GM23338 (cell line): ENCODE results near the gene LRP1-AS. TPM values are rescaled to one million over a fixed set of nuclear protein-coding genes. Genes with fewer than 3 reads are reported as not detected.

Experiments used
- ATAC-seq: fragments of 200-7000 bp; cut with Tn5 transposase; 3 replicates; pipeline ENCODE4 v1.9.1; 2020
- DNase-seq: peaks from one replicate; pipeline ENCODE4 v3.0.0-alpha.2; 2015; ENCODE audit warnings: low spot score
- H2AFZ ChIP-seq: fragments of 200-600 bp; sonication (generic); 2 replicates; pipeline ENCODE4 v1.8.0; 2016; ENCODE audit warnings: antibody characterized with exemption, mild to moderate bottlenecking, moderate library complexity
- H3F3A ChIP-seq: fragments of 200-600 bp; sonication (generic); replicated peaks from 2 replicates; pipeline ENCODE4 v1.8.0; 2017; ENCODE audit warnings: antibody characterized with exemption, mixed run types, low read depth
- H3K27ac ChIP-seq: fragments of 200-600 bp; sonication (generic); 2 replicates; pipeline ENCODE4 v1.6.1; 2016; ENCODE audit warnings: low read depth
- H3K27me3 ChIP-seq: fragments of 200-600 bp; sonication (generic); 2 replicates; pipeline ENCODE4 v1.8.0; 2016; ENCODE audit warnings: mild to moderate bottlenecking, mixed run types, moderate library complexity; ENCODE audit not compliant: insufficient read depth
- H3K36me3 ChIP-seq: fragments of 200-600 bp; sonication (generic); 2 replicates; pipeline ENCODE4 v1.8.0; 2016; ENCODE audit warnings: mild to moderate bottlenecking; ENCODE audit not compliant: insufficient read depth
- H3K4me1 ChIP-seq: fragments of 200-600 bp; sonication (generic); 2 replicates; pipeline ENCODE4 v1.8.0; 2016; ENCODE audit warnings: mild to moderate bottlenecking, moderate library complexity; ENCODE audit not compliant: insufficient read depth
- H3K4me2 ChIP-seq: fragments of 200-600 bp; sonication (generic); 2 replicates; pipeline ENCODE4 v1.7.1; 2017; ENCODE audit warnings: mixed run types
- H3K4me3 ChIP-seq: fragments of 200-600 bp; sonication (generic); 2 replicates; pipeline ENCODE4 v1.6.1; 2016; ENCODE audit warnings: mixed run types
- H3K79me2 ChIP-seq: fragments of 200-600 bp; sonication (generic); replicated peaks from 2 replicates; pipeline ENCODE4 v1.8.0; 2017; ENCODE audit warnings: mild to moderate bottlenecking; ENCODE audit not compliant: insufficient read depth
- H3K9me2 ChIP-seq: fragments of 200-600 bp; sonication (generic); 2 replicates; pipeline ENCODE4 v1.8.0; 2017; ENCODE audit not compliant: insufficient read depth
- H4K20me1 ChIP-seq: fragments of 200-600 bp; sonication (generic); replicated peaks from 2 replicates; pipeline ENCODE4 v1.8.0; 2017; ENCODE audit warnings: mild to moderate bottlenecking; ENCODE audit not compliant: insufficient read depth
- H3K27ac Mint-ChIP-seq: 2 replicates; pipeline ENCODE4 v1.8.0; 2020; ENCODE audit warnings: inconsistent platforms, mild to moderate bottlenecking, moderate library complexity, mixed read lengths
- H3K27me3 Mint-ChIP-seq: 3 replicates; pipeline ENCODE4 v1.8.0; 2022; ENCODE audit warnings: low read depth, mild to moderate bottlenecking, moderate library complexity, mixed read lengths, inconsistent platforms; ENCODE audit not compliant: insufficient read depth, poor library complexity
- H3K36me3 Mint-ChIP-seq: 3 replicates; pipeline ENCODE4 v1.8.0; 2021; ENCODE audit warnings: low read depth, mild to moderate bottlenecking, inconsistent platforms, moderate library complexity, mixed read lengths
- H3K4me1 Mint-ChIP-seq: 3 replicates; pipeline ENCODE4 v1.8.0; 2020; ENCODE audit warnings: mild to moderate bottlenecking, inconsistent platforms, mixed read lengths
- H3K4me3 Mint-ChIP-seq: 3 replicates; pipeline ENCODE4 v1.8.0; 2021; ENCODE audit warnings: moderate library complexity, mild to moderate bottlenecking, inconsistent platforms, mixed read lengths
- H3K9me3 Mint-ChIP-seq: 3 replicates; pipeline ENCODE4 v1.8.0; 2020; ENCODE audit warnings: moderate library complexity, mild to moderate bottlenecking, inconsistent platforms, mixed read lengths
- CREB1 ChIP-seq: fragments of 250-450 bp; sonication (Bioruptor Pico); IDR thresholded peaks from 2 replicates; pipeline ENCODE4 v1.5.0; 2020; ENCODE audit warnings: low read depth, mild to moderate bottlenecking, moderate library complexity
- CTCF ChIP-seq, 2 experiments: fragments of 200-600 bp in 1 of 2; sonication (generic) in 1 of 2; conservative IDR thresholded peaks; 2 replicates each; pipeline versions ENCODE4 v1.5.1 to v1.6.1; 2016 to 2017; ENCODE audit warnings: antibody characterized with exemption in 2 of 2, low read depth in 2 of 2, mild to moderate bottlenecking in 2 of 2, moderate library complexity in 1 of 2
- ETS1 ChIP-seq: IDR thresholded peaks from 2 replicates; pipeline ENCODE4 v1.6.1; 2016; ENCODE audit warnings: antibody characterized with exemption
- EZH2 ChIP-seq: fragments of 200-600 bp; sonication (generic); IDR thresholded peaks from one replicate; pipeline ENCODE4 v1.8.0; 2017; ENCODE audit warnings: antibody characterized with exemption, mild to moderate bottlenecking, low read depth; ENCODE audit not compliant: unreplicated experiment
- EZH2phosphoT487 ChIP-seq: fragments of 200-600 bp; sonication (generic); IDR thresholded peaks from one replicate; pipeline ENCODE4 v1.8.1; 2018; ENCODE audit warnings: antibody characterized with exemption; ENCODE audit not compliant: unreplicated experiment
- JUNB ChIP-seq: IDR thresholded peaks from one replicate; pipeline ENCODE4 v1.6.1; 2016; ENCODE audit warnings: antibody characterized with exemption; ENCODE audit not compliant: unreplicated experiment
- NANOG ChIP-seq: IDR thresholded peaks from 2 replicates; pipeline ENCODE4 v1.6.1; 2016; ENCODE audit warnings: antibody characterized with exemption, borderline replicate concordance
- POLR2AphosphoS5 ChIP-seq: IDR thresholded peaks from 2 replicates; pipeline ENCODE4 v1.6.1; 2016; ENCODE audit warnings: antibody characterized with exemption, low read depth
- REST ChIP-seq: IDR thresholded peaks from one replicate; pipeline ENCODE4 v1.6.1; 2018; ENCODE audit warnings: antibody characterized with exemption; ENCODE audit not compliant: unreplicated experiment
- STAT1 ChIP-seq: IDR thresholded peaks from one replicate; pipeline ENCODE4 v1.6.1; 2016; ENCODE audit warnings: antibody characterized with exemption; ENCODE audit not compliant: unreplicated experiment
- ZNF114 ChIP-seq: fragments of 250-450 bp; sonication (Bioruptor Pico); IDR thresholded peaks from 2 replicates; pipeline ENCODE4 v1.5.0; 2020; ENCODE audit warnings: mild to moderate bottlenecking, moderate library complexity
- ZNF331 ChIP-seq: fragments of 250-450 bp; sonication (Bioruptor Pico); IDR thresholded peaks from 2 replicates; pipeline ENCODE4 v1.5.0; 2020; ENCODE audit warnings: low read depth, mild to moderate bottlenecking, moderate library complexity
- polyA plus RNA-seq: library from polyadenylated mRNA; unstranded; fragments of >200 nt; fragmentation: Nextera tagmentation; extraction: Ambion mirVana; gene quantifications from 2 replicates; pipeline ENCODE4 v1.2.1, GENCODE V29; 2016
- total RNA-seq: library from RNA; depleted of rRNA; stranded (reverse); fragments of >200 nt; shearing (Covaris generic); gene quantifications from 2 replicates; pipeline ENCODE4 v1.2.3, GENCODE V29; 2014
- TF ChIP-seq, protein P1 (sequence below): fragments of 250-450 bp; sonication (Bioruptor Pico); IDR thresholded peaks from 2 replicates; pipeline ENCODE4 v1.5.0; 2020; ENCODE audit warnings: mild to moderate bottlenecking, moderate library complexity

The LRP1-AS gene
- total and polyA plus RNA-seq, 2 experiments from 2014 or later = 0.86 TPM; not detected in 1

DNA sequence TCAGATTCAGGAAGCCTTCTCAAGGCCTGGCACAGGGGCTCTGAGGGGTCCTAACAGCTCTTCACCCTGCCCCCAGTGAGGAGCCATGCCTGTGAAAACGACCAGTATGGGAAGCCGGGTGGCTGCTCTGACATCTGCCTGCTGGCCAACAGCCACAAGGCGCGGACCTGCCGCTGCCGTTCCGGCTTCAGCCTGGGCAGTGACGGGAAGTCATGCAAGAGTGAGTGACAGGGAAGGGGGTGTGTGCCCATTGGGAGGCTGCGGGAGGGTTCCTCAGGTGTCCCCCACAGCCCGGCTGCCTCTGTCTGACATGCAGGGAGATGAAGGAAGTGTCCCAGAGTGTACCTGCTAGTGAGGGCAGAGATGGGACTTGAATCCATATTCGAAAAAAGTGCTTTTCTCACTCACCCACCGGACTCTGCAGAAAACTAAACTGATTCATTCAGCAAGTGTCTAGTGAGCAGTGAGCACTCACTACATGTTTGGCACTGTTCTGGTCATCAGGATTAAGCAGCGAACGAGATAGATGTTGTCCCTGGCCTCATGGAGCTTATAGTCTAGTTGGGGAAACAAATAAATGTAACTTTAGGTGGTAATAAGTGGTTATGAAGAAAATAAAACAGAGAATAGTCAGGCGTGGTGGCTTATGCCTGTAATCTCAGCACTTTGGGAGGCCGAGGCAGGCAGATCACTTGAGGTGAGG is 9.4 kb upstream of the LRP1-AS start:
- TF ChIP-seq POLR2AphosphoS5 (no peak), JUNB (no peak), EZH2phosphoT487 (no peak), NANOG (no peak), CREB1 (CRISPR knock-in tag) (no peak), STAT1 (no peak), ETS1 (no peak), ZNF331 (CRISPR knock-in tag) (no peak), EZH2 (no peak), REST (no peak), ZNF114 (no peak), CTCF (conservative IDR thresholded peaks at IDR 0.05; ENCODE audit: low read depth in 2 of 2) (no peak)
- TF ChIP-seq, protein P1, sequence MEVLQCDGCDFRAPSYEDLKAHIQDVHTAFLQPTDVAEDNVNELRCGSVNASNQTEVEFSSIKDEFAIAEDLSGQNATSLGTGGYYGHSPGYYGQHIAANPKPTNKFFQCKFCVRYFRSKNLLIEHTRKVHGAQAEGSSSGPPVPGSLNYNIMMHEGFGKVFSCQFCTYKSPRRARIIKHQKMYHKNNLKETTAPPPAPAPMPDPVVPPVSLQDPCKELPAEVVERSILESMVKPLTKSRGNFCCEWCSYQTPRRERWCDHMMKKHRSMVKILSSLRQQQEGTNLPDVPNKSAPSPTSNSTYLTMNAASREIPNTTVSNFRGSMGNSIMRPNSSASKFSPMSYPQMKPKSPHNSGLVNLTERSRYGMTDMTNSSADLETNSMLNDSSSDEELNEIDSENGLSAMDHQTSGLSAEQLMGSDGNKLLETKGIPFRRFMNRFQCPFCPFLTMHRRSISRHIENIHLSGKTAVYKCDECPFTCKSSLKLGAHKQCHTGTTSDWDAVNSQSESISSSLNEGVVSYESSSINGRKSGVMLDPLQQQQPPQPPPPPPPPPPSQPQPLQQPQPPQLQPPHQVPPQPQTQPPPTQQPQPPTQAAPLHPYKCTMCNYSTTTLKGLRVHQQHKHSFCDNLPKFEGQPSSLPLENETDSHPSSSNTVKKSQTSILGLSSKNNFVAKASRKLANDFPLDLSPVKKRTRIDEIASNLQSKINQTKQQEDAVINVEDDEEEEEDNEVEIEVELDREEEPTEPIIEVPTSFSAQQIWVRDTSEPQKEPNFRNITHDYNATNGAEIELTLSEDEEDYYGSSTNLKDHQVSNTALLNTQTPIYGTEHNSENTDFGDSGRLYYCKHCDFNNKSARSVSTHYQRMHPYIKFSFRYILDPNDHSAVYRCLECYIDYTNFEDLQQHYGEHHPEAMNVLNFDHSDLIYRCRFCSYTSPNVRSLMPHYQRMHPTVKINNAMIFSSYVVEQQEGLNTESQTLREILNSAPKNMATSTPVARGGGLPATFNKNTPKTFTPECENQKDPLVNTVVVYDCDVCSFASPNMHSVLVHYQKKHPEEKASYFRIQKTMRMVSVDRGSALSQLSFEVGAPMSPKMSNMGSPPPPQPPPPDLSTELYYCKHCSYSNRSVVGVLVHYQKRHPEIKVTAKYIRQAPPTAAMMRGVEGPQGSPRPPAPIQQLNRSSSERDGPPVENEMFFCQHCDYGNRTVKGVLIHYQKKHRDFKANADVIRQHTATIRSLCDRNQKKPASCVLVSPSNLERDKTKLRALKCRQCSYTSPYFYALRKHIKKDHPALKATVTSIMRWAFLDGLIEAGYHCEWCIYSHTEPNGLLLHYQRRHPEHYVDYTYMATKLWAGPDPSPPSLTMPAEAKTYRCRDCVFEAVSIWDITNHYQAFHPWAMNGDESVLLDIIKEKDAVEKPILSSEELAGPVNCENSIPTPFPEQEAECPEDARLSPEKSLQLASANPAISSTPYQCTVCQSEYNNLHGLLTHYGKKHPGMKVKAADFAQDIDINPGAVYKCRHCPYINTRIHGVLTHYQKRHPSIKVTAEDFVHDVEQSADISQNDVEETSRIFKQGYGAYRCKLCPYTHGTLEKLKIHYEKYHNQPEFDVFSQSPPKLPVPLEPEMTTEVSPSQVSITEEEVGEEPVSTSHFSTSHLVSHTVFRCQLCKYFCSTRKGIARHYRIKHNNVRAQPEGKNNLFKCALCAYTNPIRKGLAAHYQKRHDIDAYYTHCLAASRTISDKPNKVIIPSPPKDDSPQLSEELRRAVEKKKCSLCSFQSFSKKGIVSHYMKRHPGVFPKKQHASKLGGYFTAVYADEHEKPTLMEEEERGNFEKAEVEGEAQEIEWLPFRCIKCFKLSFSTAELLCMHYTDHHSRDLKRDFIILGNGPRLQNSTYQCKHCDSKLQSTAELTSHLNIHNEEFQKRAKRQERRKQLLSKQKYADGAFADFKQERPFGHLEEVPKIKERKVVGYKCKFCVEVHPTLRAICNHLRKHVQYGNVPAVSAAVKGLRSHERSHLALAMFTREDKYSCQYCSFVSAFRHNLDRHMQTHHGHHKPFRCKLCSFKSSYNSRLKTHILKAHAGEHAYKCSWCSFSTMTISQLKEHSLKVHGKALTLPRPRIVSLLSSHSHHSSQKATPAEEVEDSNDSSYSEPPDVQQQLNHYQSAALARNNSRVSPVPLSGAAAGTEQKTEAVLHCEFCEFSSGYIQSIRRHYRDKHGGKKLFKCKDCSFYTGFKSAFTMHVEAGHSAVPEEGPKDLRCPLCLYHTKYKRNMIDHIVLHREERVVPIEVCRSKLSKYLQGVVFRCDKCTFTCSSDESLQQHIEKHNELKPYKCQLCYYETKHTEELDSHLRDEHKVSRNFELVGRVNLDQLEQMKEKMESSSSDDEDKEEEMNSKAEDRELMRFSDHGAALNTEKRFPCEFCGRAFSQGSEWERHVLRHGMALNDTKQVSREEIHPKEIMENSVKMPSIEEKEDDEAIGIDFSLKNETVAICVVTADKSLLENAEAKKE (CRISPR knock-in tag) = no peak
- no peaks in the 10 kb centered on the region for H3K79me2 ChIP-seq
- H3K4me1 ChIP-seq = no peaks in the 10 kb centered on the region
- no peak for DNase-seq
- no peak overlapping the region for H3K4me3 ChIP-seq
- H3K9me2 ChIP-seq = no peaks in the 10 kb centered on the region
- H3K27ac Mint-ChIP-seq = no peak overlapping the region
- peaks cover 22% of the 10 kb centered on the region for H4K20me1 ChIP-seq
- no peaks in the 10 kb centered on the region for H3K27me3 ChIP-seq
- H3K27ac ChIP-seq = no peak overlapping the region
- peaks cover 26% of the 10 kb centered on the region for H3K27me3 Mint-ChIP-seq
- H2AFZ ChIP-seq = no peak overlapping the region
- H3K4me3 Mint-ChIP-seq = no peak overlapping the region
- peaks cover 21% of the 10 kb centered on the region for H3K36me3 ChIP-seq
- no peak overlapping the region for H3K4me2 ChIP-seq
- ATAC-seq = no peak
- 0 out of 2 replicates have a peak, but pooled peaks cover 5% of the 10 kb centered on the region for H3F3A ChIP-seq
- H3K36me3 Mint-ChIP-seq = peaks cover 91% of the 10 kb centered on the region
- H3K4me1 Mint-ChIP-seq = peaks cover 9% of the 10 kb centered on the region; the same call in 2 of the 3 replicates
- H3K9me3 Mint-ChIP-seq = no peaks in the 10 kb centered on the region; the same call in 2 of the 3 replicates
